Smooth muscle cell (in vitro differentiated cells): Measurements from ENCODE around the gene SIL1. TPM values are rescaled to one million over a fixed set of nuclear protein-coding genes. Genes with fewer than 3 reads are reported as not detected.

Experiments
- DNase-seq: peaks from one replicate; lab custom pipeline; 2025; ENCODE audit not compliant: unreplicated experiment; lab: John Stamatoyannopoulos, UW
- H2AFZ ChIP-seq: fragments of 200-600 bp; sonication (generic); 2 replicates; pipeline ENCODE4 v1.6.0; 2016; ENCODE audit warnings: antibody characterized with exemption, low read depth, mild to moderate bottlenecking
- H3F3A ChIP-seq: fragments of 200-600 bp; sonication (generic); 2 replicates; pipeline ENCODE4 v1.6.0; 2017; ENCODE audit warnings: antibody characterized with exemption, low read depth
- H3K27ac ChIP-seq: fragments of 200-600 bp; sonication (generic); 2 replicates; pipeline ENCODE4 v1.5.1; 2016; ENCODE audit warnings: low read depth, mild to moderate bottlenecking
- H3K27me3 ChIP-seq: fragments of 200-600 bp; sonication (generic); 2 replicates; pipeline ENCODE4 v1.6.1; 2016; ENCODE audit warnings: low read depth, mild to moderate bottlenecking
- H3K36me3 ChIP-seq: fragments of 200-600 bp; sonication (generic); 2 replicates; pipeline ENCODE4 v1.5.1; 2016; ENCODE audit warnings: low read depth
- H3K4me1 ChIP-seq: fragments of 200-600 bp; sonication (generic); 2 replicates; pipeline ENCODE4 v1.5.1; 2016; ENCODE audit warnings: low read depth
- H3K4me2 ChIP-seq: fragments of 200-600 bp; sonication (generic); 2 replicates; pipeline ENCODE4 v1.6.0; 2016; ENCODE audit warnings: mild to moderate bottlenecking
- H3K4me3 ChIP-seq: fragments of 200-600 bp; sonication (generic); 2 replicates; pipeline ENCODE4 v1.5.1; 2016; ENCODE audit warnings: mild to moderate bottlenecking
- H3K79me2 ChIP-seq: fragments of 200-600 bp; sonication (generic); 2 replicates; pipeline ENCODE4 v1.6.0; 2016; ENCODE audit warnings: low read depth, mild to moderate bottlenecking
- H3K9ac ChIP-seq: fragments of 200-600 bp; sonication (generic); 2 replicates; pipeline ENCODE4 v1.6.0; 2016; ENCODE audit warnings: low read depth
- H3K9me3 ChIP-seq: fragments of 200-600 bp; sonication (generic); replicated peaks from 2 replicates; pipeline ENCODE4 v1.5.1; 2016; ENCODE audit warnings: low read depth
- H4K20me1 ChIP-seq: fragments of 200-600 bp; sonication (generic); 2 replicates; pipeline ENCODE4 v1.6.0; 2016; ENCODE audit warnings: low read depth
- CTCF ChIP-seq: fragments of 200-600 bp; sonication (generic); IDR thresholded peaks from 2 replicates; pipeline ENCODE4 v1.5.1; 2017; ENCODE audit warnings: borderline replicate concordance, mild to moderate bottlenecking, antibody characterized with exemption; ENCODE audit not compliant: insufficient read depth, poor library complexity, severe bottlenecking
- WGBS: methylation state at CpG from one replicate; pipeline ENCODE4 v1.1.7; 2016; ENCODE audit warnings: low lambda C conversion rate; 5-methylcytosine and 5-hydroxymethylcytosine counted together
- polyA plus RNA-seq: library from polyadenylated mRNA; unstranded; fragments of >200 nt; fragmentation: Nextera tagmentation; extraction: Ambion mirVana; gene quantifications from 2 replicates; pipeline ENCODE4 v1.2.1, GENCODE V29; 2016
- total RNA-seq: library from RNA; depleted of rRNA; stranded (reverse); fragments of >200 nt; gene quantifications from 2 replicates; pipeline ENCODE4 v1.2.3, GENCODE V29; 2014

SIL1 gene
- total and polyA plus RNA-seq, 2 experiments from 2014 or later: 45.5 to 119 TPM

GRCh38 chr5:139027150-139027549, 171.0 kb downstream of the SIL1 start:
- Histone ChIP-seq H4K20me1 (no peaks in the 10 kb centered on the region), H3K9me3 (peaks cover 1% of the 10 kb centered on the region), H3K79me2 (no peaks in the 10 kb centered on the region), H3K4me2 (peak overlapping the region; percentile 2), H3K27me3 (no peaks in the 10 kb centered on the region), H2AFZ (no peak overlapping the region), H3K27ac (peak overlapping the region; percentile 13), H3K36me3 (no peaks in the 10 kb centered on the region), H3F3A (no peaks in the 10 kb centered on the region), H3K4me3 (no peak overlapping the region), H3K9ac (no peak overlapping the region), H3K4me1 (no peaks in the 10 kb centered on the region)
- DNase-seq: no peak
- WGBS: 95% methylated on average over 2 of the region's 2 CpGs
- no peak for TF ChIP-seq CTCF

- Histone ChIP-seq H3F3A (peaks cover 6% of the 10 kb centered on the region), H4K20me1 (no peaks in the 10 kb centered on the region), H3K36me3 (no peaks in the 10 kb centered on the region), H3K9ac (no peak overlapping the region), H3K9me3 (no peaks in the 10 kb centered on the region), H3K79me2 (no peaks in the 10 kb centered on the region), H2AFZ (no peak overlapping the region), H3K4me3 (no peak overlapping the region), H3K4me2 (no peak overlapping the region), H3K27me3 (no peaks in the 10 kb centered on the region), H3K4me1 (no peaks in the 10 kb centered on the region), H3K27ac (no peak overlapping the region)
- DNase-seq: no peak
- WGBS: 65% methylated on average over 2 of the region's 2 CpGs
- no peak for TF ChIP-seq CTCF
Measured at GRCh38 chr5:139025651-139026050, 172.5 kb downstream of the SIL1 start.

- no peak overlapping the region for H3K4me3 ChIP-seq
- H3K9ac ChIP-seq: no peak overlapping the region
- H3K9me3 ChIP-seq: no peaks in the 10 kb centered on the region
- no peaks in the 10 kb centered on the region for H3K36me3 ChIP-seq
- H2AFZ ChIP-seq: no peak overlapping the region
- no peaks in the 10 kb centered on the region for H3K27me3 ChIP-seq
- TF ChIP-seq CTCF: no peak
- H3K4me2 ChIP-seq: no peak overlapping the region
- no peaks in the 10 kb centered on the region for H4K20me1 ChIP-seq
- no peaks in the 10 kb centered on the region for H3K4me1 ChIP-seq
- WGBS: 95% methylated on average over 8 of the region's 8 CpGs
- no peaks in the 10 kb centered on the region for H3K79me2 ChIP-seq
- H3F3A ChIP-seq: peaks cover 11% of the 10 kb centered on the region
- no peak overlapping the region for H3K27ac ChIP-seq
- no peak for DNase-seq
Measured at GRCh38 chr5:139023286-139023685, 174.9 kb downstream of the SIL1 start.

GRCh38 chr5:139022528-139022927, 175.6 kb downstream of the SIL1 start:
- H3K9ac ChIP-seq: no peak overlapping the region
- H3K4me3 ChIP-seq: no peak overlapping the region
- H3K4me2 ChIP-seq: no peak overlapping the region
- H2AFZ ChIP-seq: no peak overlapping the region
- peaks cover 14% of the 10 kb centered on the region for H3F3A ChIP-seq
- peak overlapping the region; percentile 68 for H3K27ac ChIP-seq
- no peaks in the 10 kb centered on the region for H3K27me3 ChIP-seq
- TF ChIP-seq CTCF: no peak
- H3K79me2 ChIP-seq: no peaks in the 10 kb centered on the region
- no peaks in the 10 kb centered on the region for H3K36me3 ChIP-seq
- 86% methylated on average over 1 of the region's 1 CpG for WGBS
- no peaks in the 10 kb centered on the region for H3K9me3 ChIP-seq
- no peak for DNase-seq
- peaks cover 4% of the 10 kb centered on the region for H3K4me1 ChIP-seq
- no peaks in the 10 kb centered on the region for H4K20me1 ChIP-seq
